ENCODE results near the gene LRRC37A. TPM values are rescaled to one million over a fixed set of nuclear protein-coding genes. Genes with fewer than 3 reads are reported as not detected.
A peak's percentile ranks its signal among the peaks of the same experiment; 100 is the strongest.
"Not testable (repeated sequence)": the region's sequence is repeated elsewhere in the genome, so short reads cannot be mapped to it uniquely, and the experiment has no call there.

LRRC37A gene
- total RNA-seq, 1 experiment from 2014 or later, result 2.7 TPM

DNA sequence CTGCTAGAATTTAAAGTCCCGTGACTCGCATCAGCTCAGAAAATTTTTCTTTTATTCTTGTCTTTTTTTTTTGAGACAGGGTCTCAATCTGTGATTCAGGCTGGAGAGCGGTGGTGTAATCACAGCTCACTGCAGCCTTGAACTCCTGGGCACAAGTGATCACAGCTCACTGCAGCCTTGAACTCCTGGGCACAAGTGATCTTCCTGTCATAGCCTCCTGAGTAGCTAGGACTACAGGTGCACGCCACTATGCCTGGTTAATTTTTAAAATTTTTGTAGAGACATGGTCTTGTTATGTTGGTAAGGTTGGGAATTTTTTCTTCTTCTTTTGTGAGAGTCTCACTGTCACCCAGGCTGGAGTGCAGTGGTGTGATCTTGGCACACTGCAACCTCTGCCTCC is 13.6 kb upstream of the LRRC37A start:
- in situ Hi-C loops (cut with HindIII; ENCODE audit: low pct_unique_long_range_greater_than_20kb, low sequenced_read_pairs); DNase-seq (ENCODE audit: low read depth, low spot score); H3K36me3 ChIP-seq (ENCODE audit: control insufficient read depth, insufficient read depth, low read length); H3K9me3 ChIP-seq (ENCODE audit: control insufficient read depth, insufficient read depth, low read depth, low read length); BruUV-seq (replicated peaks); H3K4me1 ChIP-seq (ENCODE audit: control insufficient read depth, insufficient read depth, low read length); POLR2A ChIA-PET; intact Hi-C loops (cut with micrococcal nuclease; ENCODE audit: unreplicated experiment); H3K27me3 ChIP-seq (ENCODE audit: control insufficient read depth, insufficient read depth, low read length); H3K27ac ChIP-seq (ENCODE audit: low read length); ATAC-seq; H3K4me3 ChIP-seq (ENCODE audit: low read depth in 2 of 2, low read length in 2 of 2); CTCF ChIA-PET: not testable (repeated sequence)

DNA sequence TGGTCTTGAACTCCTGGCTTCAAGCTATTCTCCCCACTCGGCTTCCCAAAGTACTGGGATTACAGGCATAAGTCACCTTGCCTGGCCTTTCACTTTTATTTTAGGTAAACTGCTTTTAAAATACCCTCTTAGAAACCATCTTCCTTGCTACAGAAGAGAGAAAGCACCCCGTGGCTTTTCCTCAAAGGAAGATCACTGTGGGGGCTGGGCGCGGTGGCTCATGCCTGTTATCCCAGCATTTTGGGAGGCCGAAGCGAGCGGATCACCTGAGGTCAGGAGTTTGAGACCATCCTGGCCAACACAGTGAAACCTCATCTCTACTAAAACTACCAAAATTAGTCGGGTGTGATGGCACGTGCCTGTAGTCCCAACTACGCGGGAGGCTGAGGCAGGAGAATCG is 12.3 kb upstream of the LRRC37A start:
- intact Hi-C loops (cut with micrococcal nuclease; ENCODE audit: unreplicated experiment); in situ Hi-C loops (cut with HindIII; ENCODE audit: low pct_unique_long_range_greater_than_20kb, low sequenced_read_pairs): not testable (repeated sequence)

DNA sequence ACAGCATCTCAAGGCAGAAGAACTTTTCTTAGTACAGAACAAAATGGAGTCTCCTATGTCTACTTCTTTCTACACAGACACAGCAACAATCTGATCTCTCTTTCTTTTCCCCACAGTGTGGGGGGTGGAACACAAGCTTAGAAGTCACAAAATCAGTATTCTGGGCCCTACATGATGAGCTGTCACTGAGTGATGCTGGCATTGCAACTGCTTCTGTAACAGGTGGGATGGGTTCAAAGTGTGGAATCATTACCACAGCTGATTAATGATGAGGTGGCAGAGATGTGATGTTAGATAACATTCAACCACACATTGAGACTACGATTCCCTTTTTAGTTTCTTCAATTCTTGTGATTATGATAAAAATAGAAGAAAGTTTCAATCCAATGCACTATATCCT is 10.5 kb upstream of the LRRC37A start:
- H3K9me3 ChIP-seq (ENCODE audit: control insufficient read depth, insufficient read depth, low read depth, low read length); H3K27me3 ChIP-seq (ENCODE audit: control insufficient read depth, insufficient read depth, low read length); H3K27ac ChIP-seq (ENCODE audit: low read length); POLR2A ChIA-PET; H3K4me1 ChIP-seq (ENCODE audit: control insufficient read depth, insufficient read depth, low read length); CTCF ChIA-PET; H3K36me3 ChIP-seq (ENCODE audit: control insufficient read depth, insufficient read depth, low read length); BruUV-seq (replicated peaks); intact Hi-C loops (cut with micrococcal nuclease; ENCODE audit: unreplicated experiment); H3K4me3 ChIP-seq (ENCODE audit: low read depth in 2 of 2, low read length in 2 of 2); in situ Hi-C loops (cut with HindIII; ENCODE audit: low pct_unique_long_range_greater_than_20kb, low sequenced_read_pairs): not testable (repeated sequence)
- DNase-seq (ENCODE audit: low read depth, low spot score), result peak; percentile 92
- peak; percentile 87 for ATAC-seq

More for the DNA sequence above, 12.3 kb upstream of the LRRC37A start:
- H3K27ac ChIP-seq (ENCODE audit: low read length); CTCF ChIA-PET; H3K4me1 ChIP-seq (ENCODE audit: control insufficient read depth, insufficient read depth, low read length); H3K27me3 ChIP-seq (ENCODE audit: control insufficient read depth, insufficient read depth, low read length); H3K36me3 ChIP-seq (ENCODE audit: control insufficient read depth, insufficient read depth, low read length); BruUV-seq (replicated peaks); POLR2A ChIA-PET; ATAC-seq; H3K9me3 ChIP-seq (ENCODE audit: control insufficient read depth, insufficient read depth, low read depth, low read length); DNase-seq (ENCODE audit: low read depth, low spot score); H3K4me3 ChIP-seq (ENCODE audit: low read depth in 2 of 2, low read length in 2 of 2): not testable (repeated sequence)

DNA sequence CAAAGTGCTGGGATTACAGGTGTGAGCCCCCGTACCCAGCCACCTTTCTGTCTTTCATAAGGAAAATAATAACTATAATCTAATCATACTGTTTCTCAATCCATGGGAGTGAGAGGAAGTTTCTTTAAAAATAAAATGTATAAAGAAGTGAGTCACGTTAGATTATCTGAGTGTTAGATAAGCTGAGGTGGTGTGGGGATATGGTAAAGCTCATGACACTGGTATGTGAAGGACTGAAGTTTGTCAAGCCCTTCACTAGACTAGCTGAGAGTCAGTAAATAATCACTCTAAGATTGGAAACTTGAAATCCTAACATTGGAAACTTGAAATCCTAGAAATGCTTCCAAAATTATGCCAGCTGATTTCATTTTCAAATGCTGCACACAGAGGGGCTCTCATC is 9.4 kb upstream of the LRRC37A start:
- H3K4me3 ChIP-seq (ENCODE audit: low read depth in 2 of 2, low read length in 2 of 2); DNase-seq (ENCODE audit: low read depth, low spot score); POLR2A ChIA-PET; H3K36me3 ChIP-seq (ENCODE audit: control insufficient read depth, insufficient read depth, low read length); BruUV-seq (replicated peaks); H3K4me1 ChIP-seq (ENCODE audit: control insufficient read depth, insufficient read depth, low read length); H3K27ac ChIP-seq (ENCODE audit: low read length); in situ Hi-C loops (cut with HindIII; ENCODE audit: low pct_unique_long_range_greater_than_20kb, low sequenced_read_pairs); ATAC-seq; intact Hi-C loops (cut with micrococcal nuclease; ENCODE audit: unreplicated experiment); H3K9me3 ChIP-seq (ENCODE audit: control insufficient read depth, insufficient read depth, low read depth, low read length); CTCF ChIA-PET; H3K27me3 ChIP-seq (ENCODE audit: control insufficient read depth, insufficient read depth, low read length): not testable (repeated sequence)

DNA sequence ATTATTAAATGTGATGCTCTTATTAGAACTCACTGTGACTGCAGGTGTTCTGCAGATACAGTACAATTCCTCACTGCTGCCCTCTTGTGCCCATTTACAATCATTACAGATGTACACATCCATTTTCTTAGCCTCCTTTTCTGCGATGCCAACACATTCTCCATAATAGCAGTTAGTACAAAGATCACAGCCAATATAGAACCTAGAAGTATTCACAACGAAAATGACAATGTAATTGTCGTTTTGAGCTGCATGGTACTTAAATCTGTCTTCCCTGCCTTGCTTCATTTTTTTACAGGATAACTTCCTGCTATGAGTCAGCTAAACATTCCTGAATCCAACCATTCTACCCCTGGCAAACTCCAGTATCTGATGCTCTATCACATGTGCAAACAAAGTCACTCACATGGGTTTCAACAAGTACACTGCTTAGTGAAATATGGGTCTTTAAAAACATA is 8.1 kb upstream of the LRRC37A start:
- POLR2A ChIA-PET; in situ Hi-C loops (cut with HindIII; ENCODE audit: low pct_unique_long_range_greater_than_20kb, low sequenced_read_pairs); BruUV-seq (replicated peaks); H3K4me1 ChIP-seq (ENCODE audit: control insufficient read depth, insufficient read depth, low read length); intact Hi-C loops (cut with micrococcal nuclease; ENCODE audit: unreplicated experiment); H3K36me3 ChIP-seq (ENCODE audit: control insufficient read depth, insufficient read depth, low read length); H3K9me3 ChIP-seq (ENCODE audit: control insufficient read depth, insufficient read depth, low read depth, low read length); H3K4me3 ChIP-seq (ENCODE audit: low read depth in 2 of 2, low read length in 2 of 2); H3K27me3 ChIP-seq (ENCODE audit: control insufficient read depth, insufficient read depth, low read length): not testable (repeated sequence)
- peak overlapping the region; percentile 77 for H3K27ac ChIP-seq (ENCODE audit: low read length)
- peak; percentile 87 for ATAC-seq
- DNase-seq (ENCODE audit: low read depth, low spot score), result peak; percentile 78
- CTCF ChIA-PET, result interaction anchor here (0.6 kb wide), 1 partner anchor 354 kb away, joined by 8 read pairs; no protein-coding TSS in a partner anchor

DNA sequence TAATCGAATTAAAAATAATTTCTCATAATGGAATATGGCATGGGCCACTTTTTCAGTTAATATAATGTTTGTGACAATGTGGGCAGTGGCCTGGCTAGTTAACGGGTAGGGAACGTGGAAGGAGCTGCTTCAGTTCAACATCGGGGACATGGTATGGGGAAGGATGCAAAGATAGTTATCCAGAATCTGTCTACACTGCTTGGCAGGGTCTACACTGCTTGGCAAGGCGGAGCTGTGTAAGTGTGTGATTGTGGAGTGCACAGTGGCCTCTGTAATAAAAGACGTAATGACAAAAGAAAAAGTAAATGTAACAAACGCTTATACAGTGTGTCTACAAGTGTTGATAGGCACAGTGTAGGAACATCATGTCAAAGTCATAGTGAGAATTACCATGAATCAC is 7.3 kb upstream of the LRRC37A start:
- H3K27ac ChIP-seq (ENCODE audit: low read length); BruUV-seq (replicated peaks); H3K36me3 ChIP-seq (ENCODE audit: control insufficient read depth, insufficient read depth, low read length); DNase-seq (ENCODE audit: low read depth, low spot score); H3K9me3 ChIP-seq (ENCODE audit: control insufficient read depth, insufficient read depth, low read depth, low read length); H3K4me3 ChIP-seq (ENCODE audit: low read depth in 2 of 2, low read length in 2 of 2); H3K4me1 ChIP-seq (ENCODE audit: control insufficient read depth, insufficient read depth, low read length); in situ Hi-C loops (cut with HindIII; ENCODE audit: low pct_unique_long_range_greater_than_20kb, low sequenced_read_pairs); intact Hi-C loops (cut with micrococcal nuclease; ENCODE audit: unreplicated experiment); H3K27me3 ChIP-seq (ENCODE audit: control insufficient read depth, insufficient read depth, low read length); ATAC-seq: not testable (repeated sequence)
- ChIA-PET CTCF (interaction anchor here (0.6 kb wide), 1 partner anchor 417 kb away, joined by 3 read pairs; no protein-coding TSS in a partner anchor), POLR2A (interaction anchor here (0.6 kb wide), 1 partner anchor 20 kb away, joined by 5 read pairs; no protein-coding TSS in a partner anchor)

DNA sequence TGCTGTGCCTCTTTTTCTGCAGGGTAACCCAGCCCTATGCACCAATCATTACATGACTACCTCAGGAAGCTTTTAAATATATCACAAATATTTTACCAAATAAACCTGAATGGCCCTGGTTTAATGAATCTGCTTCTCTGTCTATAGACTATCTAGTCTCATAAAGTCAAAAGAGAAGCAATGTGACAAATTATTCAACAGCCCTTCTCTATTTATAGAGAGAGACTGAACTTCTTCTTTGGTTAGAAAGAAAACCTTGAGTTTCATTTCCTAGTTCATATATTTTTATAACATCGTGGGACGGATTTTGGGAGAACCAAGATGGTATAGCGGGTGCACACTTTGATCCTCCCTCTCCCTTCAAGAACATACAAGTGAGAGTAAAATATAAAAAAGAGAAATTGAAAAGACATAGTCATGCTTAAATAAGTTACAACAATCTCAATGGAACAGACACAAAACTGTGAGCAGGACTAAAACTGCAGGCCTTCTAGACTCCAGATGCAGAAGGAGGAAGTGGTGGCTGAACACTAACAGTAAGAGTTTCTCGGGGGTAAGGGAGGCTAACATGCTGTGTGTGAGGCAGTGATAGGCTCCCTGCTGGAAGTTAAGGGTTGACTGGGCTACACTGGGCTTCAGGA is 3.9 kb upstream of the LRRC37A start:
- in situ Hi-C loops (cut with HindIII; ENCODE audit: low pct_unique_long_range_greater_than_20kb, low sequenced_read_pairs); BruUV-seq (replicated peaks): not testable (repeated sequence)
- ATAC-seq, result peak; percentile 43; the same call in 1 of the 2 replicates

More for the DNA sequence above, 3.9 kb upstream of the LRRC37A start:
- H3K36me3 ChIP-seq (ENCODE audit: control insufficient read depth, insufficient read depth, low read length); CTCF ChIA-PET; H3K27me3 ChIP-seq (ENCODE audit: control insufficient read depth, insufficient read depth, low read length); DNase-seq (ENCODE audit: low read depth, low spot score); intact Hi-C loops (cut with micrococcal nuclease; ENCODE audit: unreplicated experiment); H3K4me3 ChIP-seq (ENCODE audit: low read depth in 2 of 2, low read length in 2 of 2); H3K9me3 ChIP-seq (ENCODE audit: control insufficient read depth, insufficient read depth, low read depth, low read length); H3K4me1 ChIP-seq (ENCODE audit: control insufficient read depth, insufficient read depth, low read length); H3K27ac ChIP-seq (ENCODE audit: low read length); POLR2A ChIA-PET: not testable (repeated sequence)
